ENCODE measurements around the gene CNGA3.
"Not testable (repeated sequence)": the region's sequence is repeated elsewhere in the genome, so short reads cannot be mapped to it uniquely, and the experiment has no call there.

DNA sequence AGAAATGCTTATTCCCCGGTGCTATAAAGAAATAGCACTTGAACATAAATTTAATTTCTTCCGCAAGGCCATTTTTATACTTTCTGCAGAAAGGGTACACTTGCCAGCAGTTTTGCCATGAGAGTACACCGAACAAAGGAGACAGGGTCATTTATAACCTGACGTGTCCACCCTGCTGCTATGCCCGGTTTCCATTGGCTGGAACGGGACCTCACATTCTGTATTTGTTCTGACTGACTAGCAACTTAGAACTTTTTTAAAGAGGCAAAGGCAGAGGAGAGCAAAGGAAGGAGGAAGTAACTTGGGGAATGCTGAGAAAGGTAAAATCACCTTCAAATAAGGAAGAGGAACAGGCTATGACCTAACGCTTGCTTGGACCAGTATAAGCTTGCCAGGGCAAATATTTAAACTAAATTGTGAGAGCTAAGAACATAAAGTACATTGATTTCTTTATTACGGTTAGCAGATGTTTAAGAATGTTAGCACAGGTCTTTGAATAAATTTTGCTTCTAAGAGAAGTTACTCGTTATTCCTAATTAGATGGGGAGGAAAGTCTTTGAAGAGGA, 39.0 kb upstream of the CNGA3 start:
- TF ChIP-seq, protein P1, sequence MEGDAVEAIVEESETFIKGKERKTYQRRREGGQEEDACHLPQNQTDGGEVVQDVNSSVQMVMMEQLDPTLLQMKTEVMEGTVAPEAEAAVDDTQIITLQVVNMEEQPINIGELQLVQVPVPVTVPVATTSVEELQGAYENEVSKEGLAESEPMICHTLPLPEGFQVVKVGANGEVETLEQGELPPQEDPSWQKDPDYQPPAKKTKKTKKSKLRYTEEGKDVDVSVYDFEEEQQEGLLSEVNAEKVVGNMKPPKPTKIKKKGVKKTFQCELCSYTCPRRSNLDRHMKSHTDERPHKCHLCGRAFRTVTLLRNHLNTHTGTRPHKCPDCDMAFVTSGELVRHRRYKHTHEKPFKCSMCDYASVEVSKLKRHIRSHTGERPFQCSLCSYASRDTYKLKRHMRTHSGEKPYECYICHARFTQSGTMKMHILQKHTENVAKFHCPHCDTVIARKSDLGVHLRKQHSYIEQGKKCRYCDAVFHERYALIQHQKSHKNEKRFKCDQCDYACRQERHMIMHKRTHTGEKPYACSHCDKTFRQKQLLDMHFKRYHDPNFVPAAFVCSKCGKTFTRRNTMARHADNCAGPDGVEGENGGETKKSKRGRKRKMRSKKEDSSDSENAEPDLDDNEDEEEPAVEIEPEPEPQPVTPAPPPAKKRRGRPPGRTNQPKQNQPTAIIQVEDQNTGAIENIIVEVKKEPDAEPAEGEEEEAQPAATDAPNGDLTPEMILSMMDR (conservative IDR thresholded peaks at IDR 0.05; ENCODE audit: low read length), result not testable (repeated sequence)
- not testable (repeated sequence) for TF ChIP-seq EZH2phosphoT487 (IDR thresholded peaks at IDR 0.05; ENCODE audit: borderline replicate concordance)
